Measurements from ENCODE around the gene ADGRE2.

Gene ADGRE2

DNA sequence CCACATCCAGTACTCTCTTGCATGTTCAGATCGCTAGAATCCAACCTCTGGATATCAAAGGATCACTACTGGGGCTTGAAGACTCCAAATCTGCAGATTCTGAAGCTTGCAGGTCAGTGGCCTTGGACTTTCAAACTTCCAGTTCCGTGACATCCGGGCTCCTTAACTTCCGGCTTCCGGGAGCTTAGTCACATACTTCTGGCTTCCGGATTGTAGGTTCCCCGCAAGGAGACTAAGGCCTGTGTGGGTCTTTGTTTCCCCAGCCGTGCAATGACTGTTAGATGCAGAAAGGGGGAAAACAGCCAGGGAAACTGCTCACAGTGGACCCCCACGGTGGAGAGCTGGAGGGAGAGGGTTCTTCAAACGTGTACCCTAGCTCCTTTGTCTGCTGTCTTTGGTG lies 47.2 kb downstream of the ADGRE2 start:
- no peak for DNase-seq

DNA sequence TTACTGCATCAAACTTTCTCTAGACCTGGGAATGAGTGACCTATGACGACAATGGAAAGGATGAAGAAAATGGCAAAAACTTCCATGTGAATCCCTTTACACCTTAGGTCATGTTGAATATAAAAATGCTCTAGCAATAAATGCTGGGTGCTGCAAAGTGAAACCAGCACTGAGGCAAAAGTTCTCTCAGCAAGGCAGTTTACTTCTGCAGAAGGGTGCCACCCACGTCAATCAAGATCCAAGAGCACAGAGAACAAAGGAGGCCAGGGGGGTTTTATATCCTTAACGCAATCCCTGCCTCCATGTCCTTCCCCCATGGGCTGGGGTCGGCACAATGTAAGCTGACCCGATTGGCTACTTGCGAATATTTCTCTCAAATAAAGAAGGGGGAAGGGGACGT lies 49.8 kb downstream of the ADGRE2 start:
- DNase-seq, result no peak

DNA sequence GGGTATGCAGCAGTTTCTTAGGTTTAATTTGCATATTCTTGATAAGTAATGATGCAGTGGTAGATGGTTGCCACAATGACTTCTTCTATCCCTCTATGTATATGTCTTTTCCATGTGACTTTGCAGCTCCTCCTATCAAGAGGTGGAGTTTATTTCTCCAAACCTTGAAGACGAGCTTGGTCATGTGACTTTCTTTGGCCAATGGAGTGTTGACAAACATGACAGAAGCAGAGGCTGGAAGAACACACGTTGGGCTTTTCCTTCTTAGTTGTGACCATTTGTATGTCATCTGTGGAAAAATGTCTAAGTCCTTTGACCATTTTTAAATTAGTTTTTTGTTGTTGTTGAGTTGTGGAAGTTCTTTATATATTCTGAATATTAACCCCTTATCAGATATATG lies 56.2 kb downstream of the ADGRE2 start:
- no peak for DNase-seq

DNA sequence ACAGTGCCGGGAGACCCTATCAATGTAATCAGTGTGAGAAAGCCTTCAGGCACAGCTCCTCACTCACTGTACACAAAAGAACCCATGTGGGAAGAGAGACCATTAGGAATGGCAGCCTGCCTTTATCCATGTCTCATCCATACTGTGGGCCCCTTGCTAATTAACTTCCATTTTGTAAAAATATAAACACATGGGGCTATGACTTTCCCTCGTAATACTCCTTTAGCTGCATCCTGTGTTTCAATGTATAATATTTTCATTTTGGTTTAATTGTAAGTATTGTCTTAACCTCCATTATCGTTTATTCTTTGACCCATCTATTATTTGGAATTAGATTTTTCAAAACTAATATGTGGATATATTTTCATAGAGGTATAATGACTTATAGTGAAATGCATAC lies 59.2 kb downstream of the ADGRE2 start:
- no peak for DNase-seq

DNA sequence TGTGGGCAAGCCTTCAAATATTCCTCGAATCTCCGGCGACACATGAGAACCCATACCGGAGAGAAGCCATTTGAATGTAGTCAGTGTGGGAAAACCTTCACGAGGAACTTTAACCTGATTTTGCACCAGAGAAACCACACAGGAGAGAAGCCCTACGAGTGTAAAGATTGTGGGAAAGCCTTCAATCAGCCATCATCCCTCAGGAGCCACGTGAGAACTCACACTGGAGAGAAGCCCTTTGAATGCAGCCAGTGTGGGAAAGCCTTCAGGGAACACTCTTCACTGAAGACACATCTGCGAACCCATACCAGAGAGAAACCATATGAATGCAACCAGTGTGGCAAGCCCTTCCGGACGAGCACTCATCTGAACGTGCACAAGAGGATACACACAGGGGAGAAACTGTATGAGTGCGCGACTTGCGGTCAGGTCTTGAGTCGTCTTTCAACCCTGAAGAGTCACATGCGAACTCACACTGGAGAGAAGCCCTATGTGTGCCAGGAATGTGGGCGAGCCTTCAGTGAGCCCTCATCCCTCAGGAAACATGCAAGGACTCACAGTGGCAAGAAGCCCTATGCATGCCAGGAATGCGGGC lies 59.7 kb downstream of the ADGRE2 start:
- no peak for DNase-seq

DNA sequence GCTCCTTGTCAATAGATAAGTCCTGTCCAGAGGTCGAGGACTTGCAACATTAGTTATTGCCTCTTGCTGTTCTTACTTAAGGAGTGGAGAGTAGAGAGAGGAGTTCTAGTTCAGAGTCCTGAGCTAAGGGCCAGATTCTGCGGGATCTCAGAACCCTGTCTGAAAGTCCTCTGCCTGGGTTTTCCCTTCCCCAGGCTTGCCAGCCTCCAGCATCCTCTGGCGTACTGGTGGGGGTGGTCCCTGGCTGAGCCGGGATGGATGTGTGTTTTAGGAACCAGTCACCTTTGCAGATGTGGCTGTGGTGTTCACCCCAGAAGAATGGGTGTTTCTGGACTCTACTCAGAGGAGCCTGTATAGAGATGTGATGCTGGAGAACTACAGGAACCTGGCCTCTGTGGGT lies 62.5 kb downstream of the ADGRE2 start:
- DNase-seq, result no peak

DNA sequence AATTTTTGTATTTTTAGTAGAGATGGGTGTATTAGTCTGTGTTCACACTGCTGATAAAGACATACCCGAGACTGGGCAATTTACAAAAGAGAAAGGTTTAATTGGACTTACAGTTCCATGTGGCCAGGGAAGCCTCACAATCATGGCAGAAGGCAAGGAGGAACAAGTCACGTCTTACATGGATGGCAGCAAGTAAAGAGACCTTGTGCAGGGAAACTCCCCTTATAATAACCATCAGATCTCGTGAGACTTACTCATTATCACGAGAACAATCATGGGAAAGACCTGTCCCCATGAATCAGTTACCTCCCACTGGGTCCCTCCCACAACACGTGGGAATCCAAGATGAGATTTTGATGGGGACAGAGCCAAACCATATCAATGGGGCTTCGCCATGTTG lies 73.9 kb downstream of the ADGRE2 start:
- DNase-seq, result no peak

DNA sequence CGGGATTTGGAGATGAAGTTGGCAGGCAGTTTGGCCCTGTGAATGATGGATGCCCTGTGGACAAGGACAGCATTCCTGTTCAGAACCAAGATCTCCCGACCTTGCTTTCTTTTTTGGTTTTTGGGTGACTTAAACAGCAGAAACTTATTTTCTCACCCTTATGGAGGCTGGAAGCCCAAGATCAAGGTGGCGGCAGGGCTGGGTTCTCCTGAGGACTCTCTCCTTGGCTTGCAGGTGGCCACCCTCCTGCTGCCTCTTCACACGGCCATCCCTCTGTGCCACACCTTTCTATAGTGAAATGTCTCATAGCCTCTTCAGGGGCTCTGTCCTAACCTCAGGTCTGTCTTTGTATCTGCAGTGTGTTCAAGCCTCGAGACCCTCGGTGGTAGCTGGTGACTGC lies 74.5 kb downstream of the ADGRE2 start:
- DNase-seq, result no peak

DNA sequence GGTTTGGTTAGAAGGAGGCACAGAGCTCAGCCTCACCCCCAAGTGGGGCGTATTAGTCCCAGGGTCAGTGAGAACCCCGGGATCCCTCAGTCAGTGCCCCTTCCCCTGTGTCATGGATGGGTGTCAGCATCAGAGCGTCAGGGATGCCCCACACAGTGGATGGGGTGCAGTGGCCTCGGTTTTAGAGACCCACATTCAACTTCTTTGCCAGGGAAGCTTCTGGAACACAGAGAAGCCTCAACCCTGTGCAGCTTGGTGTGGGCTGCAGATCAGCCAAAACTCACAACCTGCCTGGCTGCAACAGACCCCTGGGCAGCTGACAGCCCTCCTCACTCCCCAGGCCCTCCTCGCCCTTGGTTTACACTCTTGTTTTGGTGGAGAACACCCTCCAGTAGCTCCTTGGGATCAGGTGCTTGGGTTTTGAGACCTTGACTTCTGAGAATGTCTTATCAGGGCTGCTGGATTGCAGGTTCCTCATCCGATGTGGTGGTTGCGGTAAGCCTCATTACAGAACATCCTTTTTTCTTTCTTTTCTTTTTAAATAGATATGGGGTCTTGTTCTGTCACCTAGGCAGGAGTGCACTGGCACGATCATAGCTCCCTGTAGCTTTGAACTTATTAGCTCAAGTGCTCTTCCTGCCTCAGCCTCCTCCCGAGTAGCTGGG lies 77.5 kb downstream of the ADGRE2 start:
- DNase-seq, result no peak

DNA sequence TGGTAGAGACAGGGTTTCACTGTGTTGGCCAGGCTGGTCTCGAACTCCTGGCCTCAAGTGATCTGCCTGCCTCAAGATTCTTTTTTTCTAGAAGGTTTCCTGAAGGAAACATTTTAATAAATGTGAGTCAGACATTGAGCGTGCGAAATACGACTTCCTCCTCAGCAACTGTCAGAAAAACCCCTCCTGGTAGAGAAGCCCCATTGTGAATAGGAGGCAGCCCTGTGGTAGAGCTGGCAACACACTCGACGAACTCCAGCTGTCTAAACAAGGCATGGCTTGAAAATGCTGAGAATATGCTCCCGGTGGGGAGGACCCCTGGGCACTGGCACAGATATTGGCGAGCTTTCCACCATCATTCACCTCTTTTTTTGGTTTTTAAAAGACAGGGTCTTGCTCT lies 78.7 kb downstream of the ADGRE2 start:
- DNase-seq, result no peak

DNA sequence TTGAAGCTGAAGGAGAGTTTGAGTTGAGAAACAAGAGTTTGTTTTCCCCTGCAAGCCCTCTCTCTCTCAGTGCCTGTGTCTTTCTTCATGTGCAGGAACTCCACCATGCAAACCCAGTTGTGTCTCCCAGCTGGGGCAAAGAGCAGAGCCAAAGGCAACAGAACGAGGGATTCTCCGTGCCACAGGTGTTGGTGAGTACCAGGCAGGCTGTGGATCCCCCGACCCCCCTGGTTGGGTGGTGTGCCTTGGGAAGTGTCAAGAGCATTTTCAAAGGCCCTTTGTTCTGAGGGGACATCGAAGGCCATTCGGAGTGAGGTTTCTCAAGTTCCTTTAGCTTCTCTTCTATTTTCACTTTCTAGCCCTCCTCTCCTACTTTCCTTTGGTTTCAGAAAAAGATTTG lies 82.9 kb downstream of the ADGRE2 start:
- no peak for DNase-seq

DNA sequence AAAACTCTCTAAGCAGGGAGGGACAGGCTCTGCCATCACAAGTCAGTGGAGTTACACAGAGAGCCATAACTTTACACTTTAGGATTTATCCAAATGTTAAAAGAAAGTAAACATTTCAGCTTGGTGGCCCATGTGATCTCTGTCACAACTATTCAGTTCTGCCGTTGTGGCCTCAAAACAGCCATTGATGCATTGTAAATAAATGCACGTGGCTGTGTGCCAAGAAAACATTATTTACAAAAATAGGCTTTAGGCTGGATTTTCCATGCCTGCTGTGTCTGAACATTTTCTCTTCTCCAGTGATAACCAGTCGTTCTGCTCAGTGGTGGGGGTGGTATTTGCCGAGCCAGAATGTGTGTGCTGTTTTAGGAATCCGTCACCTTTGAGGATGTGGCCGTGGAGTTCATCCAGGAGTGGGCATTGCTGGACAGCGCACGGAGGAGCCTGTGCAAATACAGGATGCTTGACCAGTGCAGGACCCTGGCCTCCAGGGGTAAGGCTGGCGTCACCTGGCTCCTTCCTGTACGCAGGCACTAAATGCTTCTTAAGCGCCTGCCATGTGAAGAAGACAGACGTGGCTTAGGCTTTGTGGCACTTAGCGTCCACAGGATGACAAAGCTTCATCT lies 83.6 kb downstream of the ADGRE2 start:
- no peak for DNase-seq

DNA sequence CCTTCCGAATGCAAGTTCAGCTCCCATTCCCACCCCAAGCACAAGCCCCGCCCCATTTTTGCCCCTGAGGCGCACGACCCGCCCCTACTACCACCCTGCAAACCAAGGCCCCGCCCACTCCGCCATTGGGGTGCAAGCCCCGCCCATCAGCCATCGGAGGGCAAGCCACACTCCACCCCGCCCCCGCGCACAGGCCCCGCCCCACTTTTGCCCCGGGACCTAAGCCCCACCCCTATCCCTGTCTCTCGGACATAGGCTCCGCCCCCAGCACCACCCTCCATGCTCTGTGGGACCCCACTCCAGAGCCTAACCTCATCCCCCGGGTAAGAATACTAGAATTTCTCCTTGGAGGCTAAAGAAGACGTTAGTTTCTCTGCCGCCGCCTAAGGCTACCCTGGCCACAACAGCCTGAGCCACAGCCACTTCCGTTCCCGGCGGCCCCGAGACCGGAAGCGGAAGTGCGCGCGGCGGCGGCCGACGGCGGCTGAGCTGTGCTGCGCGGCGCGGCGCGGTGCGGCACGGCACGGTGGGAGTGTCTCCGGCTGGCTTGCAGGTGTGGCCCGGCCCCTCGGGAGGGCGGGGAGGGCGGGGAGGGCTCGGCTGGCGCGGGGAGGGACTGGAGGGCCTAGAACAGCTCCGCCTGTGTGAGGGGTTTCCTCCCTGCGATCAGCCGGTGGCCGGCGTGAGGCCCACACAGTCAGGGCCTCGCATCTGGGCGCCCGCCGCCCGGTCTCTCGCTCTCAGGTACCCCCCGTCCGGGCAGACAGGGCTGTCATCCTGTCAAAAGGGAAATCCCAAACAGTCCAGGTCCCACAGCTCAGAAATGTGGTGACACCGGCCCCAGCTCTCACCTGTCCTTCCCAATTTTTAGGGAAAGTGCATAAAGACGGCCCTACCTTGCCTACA lies 88.5 kb downstream of the ADGRE2 start, which contains the start of gene ZNF333:
Gene ZNF333, plus strand, starts transcription at position 451 of the 906 bp plus-strand sequence. CDS start 3,444 bp downstream, outside the sequence.
- peak; percentile 99 for DNase-seq

DNA sequence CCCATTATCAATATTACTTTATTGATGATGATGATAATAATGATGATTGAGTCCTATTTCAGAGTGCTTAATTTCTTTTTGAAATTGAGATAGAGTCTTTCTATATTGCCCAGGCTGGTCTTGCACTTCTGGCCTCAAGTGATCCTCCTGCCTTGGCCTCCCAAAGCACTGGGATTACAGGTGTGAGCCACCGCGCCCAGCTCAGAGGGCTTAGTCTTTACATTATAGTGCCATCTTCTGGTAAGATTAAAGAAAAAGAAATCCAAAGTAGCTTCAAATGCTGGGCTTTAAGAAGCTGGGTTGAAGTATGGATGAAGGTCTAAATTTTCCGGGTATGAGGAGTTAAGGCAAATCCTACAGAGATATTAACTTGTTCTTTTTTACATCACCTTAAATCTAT lies 91.9 kb downstream of the ADGRE2 start:
- peak; percentile 12 for DNase-seq

DNA sequence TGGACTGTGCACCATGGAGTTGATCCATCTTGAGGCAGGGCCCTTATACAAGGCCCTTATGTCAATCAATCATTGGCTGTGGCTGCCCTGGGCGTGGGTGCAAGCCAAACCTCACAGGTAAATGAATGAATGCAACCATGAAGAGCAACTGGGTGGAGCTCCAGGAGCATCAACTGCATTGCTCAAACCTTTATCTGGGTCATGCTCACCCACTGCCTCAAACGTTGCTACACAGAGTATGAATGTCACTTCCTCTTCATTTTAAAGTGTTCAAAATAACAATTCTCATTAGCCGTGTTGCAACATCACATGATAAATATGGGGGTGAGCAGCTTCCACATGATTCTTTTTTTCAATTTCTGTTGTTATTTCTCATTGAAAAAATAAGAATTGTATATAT lies 94.9 kb downstream of the ADGRE2 start:
- no peak for DNase-seq

Measured in activated CD4-positive, alpha-beta T cell treated with anti-CD3 and anti-CD28 coated beads, Interleukin-2, amount 50 U/mL, for 1 hour (primary cell).